Kidney capillary endothelial cell (primary cell): Measurements from ENCODE around the gene PALD1.

Experiments
- DNase-seq: peaks from one replicate; pipeline ENCODE4 v3.0.0-alpha.2; 2018; ENCODE audit warnings: low spot score

Gene PALD1

DNA sequence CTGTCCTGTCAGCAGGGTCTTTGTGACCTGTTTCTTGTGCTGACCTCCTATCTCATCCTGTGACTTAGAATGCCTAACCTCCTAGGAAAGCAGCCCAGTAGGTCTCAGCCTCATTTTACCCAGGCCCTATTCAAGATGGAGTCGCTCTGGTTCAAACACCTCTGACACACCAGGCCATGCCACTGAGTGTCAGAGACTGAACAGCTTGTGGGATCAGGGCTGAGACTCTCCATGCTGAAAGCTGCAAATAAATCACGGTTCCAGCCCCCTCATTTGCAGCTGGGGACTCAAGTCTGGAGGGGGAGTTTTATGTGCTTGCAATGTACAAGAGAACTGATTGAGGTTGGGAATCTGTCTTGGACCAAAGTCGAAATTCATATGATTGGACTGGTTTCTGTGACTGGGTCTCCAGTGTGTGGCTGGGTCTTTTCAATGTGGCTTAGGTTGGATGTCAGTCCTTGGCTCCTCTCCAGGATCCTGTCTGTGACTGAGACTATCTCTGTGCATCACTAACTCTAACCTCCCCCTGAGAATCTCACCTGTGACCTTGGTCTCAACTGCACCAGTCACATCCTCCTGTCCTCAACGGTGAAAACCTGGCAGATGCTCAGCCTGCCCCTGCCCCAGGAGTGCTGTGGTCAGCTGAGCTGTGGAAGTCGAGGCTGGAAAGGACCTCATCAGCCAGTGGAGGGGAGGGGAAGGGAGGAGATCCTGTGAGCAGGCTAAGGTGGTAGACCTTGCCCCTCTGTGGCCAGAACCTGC, 112.3 kb downstream of the PALD1 start:
- no peak for DNase-seq

DNA sequence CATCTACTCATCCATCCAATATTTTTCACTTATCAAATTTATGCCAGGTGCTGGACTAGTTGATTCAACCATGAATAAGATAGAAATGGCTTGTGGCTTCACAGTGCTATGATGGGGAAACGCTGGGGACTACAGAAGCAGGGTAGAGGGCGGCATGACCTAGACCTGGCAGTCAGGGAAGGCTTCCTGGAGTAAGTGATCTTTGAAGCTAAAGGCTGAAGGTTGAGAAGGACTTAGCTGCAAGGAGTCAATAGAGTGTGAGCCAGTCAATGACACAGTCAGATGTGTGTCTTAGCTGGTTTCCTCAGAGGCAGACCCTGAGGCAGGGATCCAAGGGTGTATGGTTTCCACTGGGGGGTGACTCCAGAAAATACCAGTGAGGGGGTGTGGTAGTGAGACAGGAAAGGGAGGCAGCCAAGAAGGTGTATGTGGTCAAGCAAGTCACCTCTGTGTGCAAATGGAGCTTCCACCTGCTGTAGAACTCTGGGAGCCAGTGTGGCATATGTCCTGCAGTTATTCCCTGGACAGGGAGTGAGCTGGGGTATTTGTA, 113.7 kb downstream of the PALD1 start:
- no peak for DNase-seq

DNA sequence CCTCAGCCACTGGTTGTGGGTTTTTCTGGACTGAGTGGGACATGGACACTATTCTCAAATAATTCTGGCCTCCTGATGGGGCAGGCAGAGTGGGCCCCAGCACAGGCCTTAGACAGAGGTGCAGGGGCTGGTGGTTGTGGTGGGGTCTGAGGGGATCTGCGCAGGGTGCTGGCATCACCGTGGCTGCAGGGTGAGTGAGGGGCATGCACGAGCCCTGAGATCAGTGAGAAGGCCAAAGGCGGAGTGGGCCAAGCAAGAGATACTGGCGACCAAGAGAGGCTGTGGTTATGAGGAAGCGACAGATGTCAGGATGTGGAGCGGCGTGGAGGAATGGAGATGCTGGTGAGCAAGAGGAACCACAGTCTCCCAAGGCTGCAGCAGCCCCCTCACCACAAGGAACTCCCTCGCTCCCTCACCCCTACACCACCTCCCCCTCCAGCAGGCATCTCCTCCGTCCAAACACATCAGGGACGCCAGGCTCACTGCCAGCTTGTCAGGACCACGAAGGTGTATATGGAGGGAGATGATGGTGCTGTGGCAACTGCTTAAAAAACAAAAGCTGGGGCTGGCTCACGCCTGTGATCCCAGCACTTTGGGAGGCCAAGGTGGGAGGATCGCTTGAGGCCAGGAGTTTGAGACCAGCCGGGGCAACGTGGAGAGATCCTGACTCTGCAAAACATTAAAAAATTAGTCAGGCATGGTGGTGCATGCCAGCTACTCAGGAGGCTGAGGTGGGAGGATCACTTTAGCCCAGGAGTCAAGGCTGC, 114.4 kb downstream of the PALD1 start:
- no peak for DNase-seq

DNA sequence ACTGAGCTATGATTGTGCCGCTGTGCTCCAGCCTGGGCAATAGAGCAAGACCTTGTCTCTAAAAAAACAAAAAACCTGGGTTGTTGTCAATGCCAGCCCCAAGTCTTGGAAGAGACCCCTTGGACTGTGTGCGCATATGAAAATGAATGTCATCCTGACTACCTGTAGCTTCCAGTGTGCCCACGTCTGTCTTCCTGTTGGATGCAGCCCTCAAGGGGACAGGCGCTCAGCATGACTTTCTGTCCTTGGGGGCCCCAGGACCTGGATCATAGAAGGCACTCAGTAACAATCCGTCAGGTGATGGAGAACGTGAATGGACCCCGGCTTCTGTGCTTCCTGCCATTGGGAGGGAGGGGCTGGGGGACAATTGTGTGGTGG, 114.9 kb downstream of the PALD1 start:
- no peak for DNase-seq

DNA sequence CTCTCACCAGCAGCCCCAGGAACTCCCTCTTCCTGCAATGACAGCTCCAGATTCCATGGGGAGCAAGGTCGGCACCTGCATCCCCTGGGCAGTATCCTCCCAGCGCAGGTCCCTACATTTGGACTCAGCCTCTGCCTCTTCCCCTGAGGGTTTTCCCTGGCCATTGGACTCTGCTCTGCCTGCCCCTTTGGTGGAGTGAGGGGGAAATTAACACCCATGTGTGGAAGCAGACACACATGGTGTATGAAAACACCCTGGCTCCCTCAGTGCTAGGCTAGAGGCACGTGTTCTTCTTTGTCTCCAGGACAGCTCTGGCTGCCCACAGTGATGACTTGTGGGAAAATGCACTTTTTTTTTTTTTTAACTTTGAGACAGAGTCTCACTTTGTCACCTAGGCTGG, 115.6 kb downstream of the PALD1 start:
- no peak for DNase-seq

DNA sequence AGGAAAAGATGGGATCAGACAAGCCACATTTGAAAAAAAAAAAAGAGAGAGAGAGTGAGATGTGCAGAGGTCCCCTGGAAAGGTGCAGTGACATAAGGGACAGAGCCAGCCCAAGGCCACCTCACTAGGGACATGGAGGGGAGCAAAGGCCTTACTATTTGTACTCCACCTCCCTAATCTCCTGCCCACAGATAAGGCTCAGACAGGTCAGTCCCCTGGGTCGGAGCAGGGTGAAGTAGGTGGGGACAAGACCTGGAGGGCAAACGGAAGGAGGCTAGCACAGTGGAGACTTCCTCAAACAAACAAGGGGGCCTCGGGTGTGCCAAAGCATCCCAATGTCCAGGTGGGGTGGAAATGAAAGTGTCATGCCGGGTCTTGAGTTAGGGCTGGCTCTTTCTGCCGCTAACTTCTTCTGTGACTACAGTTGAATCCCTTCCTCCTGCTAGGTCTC, 117.0 kb downstream of the PALD1 start:
- DNase-seq = no peak

DNA sequence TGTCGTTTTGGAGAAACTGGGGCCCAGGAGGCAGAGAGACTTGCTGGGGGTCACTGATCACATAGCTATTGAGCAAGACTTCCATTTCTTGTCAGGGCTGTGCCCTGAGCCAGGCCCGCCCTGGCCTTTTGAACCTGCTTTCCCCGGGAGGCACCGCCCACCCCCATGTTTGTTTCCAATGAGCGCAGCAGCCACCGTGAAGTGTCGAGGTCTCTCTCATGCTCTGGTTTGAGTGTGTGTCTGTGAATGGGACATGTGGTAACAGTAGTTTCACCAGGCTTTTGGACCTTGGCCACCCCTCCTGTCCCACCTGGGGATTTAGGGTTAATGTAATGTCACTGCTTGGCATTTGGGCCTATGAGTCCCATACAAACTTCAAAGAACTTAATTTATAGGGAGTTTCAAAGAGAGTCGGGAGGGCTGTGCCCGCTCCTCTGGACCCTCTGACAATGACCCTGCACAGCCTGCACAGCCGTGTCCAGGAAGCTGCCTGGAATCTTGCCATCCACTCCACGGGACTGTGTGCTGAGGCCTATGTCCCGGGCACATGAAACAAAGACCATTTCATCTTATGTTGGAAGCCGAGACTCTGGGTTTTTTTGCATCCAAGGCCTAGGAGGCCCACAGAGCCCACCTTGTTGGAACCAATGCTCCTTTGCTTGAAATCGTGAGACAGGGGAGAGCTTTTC, 117.7 kb downstream of the PALD1 start:
- DNase-seq = no peak

DNA sequence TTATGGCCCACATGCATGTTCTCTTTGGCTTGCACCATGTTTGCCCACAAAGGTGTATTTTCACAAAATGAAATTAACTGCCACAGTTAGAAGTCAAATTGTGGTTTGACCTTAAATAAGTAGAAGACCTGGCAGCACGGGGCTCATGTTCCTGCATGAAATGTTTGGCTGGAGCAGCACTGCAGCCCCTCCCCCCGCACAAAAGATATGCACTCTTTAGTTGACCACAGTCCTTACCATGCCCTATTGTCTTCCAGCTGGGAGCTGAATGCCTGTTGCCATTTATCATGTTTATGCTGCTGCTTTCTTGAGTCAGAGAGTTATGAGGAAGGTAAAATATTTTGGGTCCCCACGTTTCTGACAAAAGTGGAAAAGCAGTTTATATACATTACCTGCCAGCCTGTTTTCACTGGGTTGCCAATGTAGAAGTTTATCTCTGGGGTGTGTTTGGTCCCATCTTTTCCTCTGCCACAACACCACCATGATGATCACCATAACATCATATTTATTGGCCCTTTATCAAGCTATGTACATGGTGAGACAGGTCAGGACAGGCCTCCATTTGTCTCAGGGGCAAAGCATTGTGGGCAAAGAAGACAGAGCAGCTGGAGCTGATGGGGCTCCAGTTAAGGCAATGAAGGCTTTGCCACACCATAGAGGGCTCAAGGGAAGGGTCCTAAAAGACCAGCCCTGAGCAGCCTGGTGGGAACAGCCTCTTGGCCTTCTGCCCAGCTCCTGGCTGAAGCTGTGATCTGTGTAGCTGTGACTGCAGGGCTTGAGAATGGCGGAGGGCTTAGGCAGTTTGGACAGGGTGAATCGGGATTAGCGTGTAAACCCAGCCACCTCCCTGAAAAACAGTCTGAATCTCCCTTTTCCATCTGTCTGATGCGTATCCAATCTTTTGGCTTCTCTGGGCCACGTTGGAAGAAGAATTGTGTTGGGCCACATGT, 118.6 kb downstream of the PALD1 start:
- no peak for DNase-seq

DNA sequence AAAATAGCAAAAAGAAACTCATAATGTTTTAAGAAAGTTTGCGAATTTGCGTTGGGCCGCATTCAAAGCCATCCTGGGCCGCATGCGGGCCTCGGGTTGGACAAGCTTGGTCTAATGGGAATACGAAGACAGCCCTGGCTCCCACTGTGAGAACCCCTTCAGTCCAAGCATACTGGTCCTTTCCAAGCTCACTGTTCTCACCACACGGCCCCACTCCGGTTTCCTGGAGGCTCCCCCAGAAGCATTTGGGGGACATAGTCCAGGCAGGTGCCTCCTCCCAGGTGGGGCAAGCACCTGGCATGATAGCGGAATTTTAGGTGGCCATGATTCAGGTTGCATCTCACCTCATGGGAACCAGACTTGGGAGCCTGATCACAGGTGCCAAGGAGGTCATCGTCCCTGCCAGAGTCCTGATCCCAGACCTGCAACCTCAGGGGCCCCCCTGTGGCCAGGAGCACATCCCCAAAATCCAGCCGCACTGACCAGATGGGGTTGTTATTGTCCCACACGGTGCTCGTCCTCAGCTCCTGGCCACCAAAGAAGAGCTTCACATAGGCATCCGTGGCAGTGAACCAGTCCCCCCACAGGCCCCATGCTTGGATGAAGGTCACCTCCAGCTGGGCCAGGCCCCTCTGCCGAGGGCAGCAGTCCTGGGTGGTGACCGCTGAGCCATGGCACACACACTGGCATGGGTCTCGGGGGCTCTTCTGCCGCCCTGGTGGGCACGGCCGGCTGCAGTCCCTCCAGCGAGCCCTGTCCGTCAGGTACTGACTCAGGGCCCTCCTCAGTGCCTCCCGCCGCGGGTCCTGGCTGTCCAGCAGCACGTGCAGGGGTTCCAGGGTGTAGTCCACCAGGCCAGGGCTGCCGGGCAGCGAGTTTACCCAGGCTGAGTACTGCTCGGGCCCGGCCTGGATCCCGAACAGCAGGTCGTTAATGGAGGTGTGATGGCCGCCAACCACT, 119.6 kb downstream of the PALD1 start:
- no peak for DNase-seq

DNA sequence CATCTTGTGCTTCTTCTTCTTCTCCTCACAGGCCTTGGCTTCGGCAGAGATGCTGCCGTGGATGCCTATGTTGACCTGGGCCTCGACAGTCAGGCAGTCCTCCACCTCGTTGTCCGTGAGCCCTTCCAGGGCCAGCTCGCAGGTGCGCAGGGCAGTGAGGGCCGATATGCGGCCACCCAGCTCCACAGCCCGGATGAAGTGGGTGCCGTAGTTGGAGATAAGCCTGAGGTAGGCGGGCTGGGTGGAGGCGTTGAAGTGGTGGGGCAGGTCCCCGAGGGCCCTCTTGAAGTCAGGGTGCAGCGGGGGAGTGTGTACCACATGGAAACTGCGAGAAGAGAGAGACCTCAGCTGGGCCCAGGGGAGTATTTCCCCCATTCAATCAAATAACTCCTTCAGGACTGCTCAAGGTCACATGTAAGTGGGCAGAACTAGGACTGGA, 120.3 kb downstream of the PALD1 start:
- DNase-seq = no peak

DNA sequence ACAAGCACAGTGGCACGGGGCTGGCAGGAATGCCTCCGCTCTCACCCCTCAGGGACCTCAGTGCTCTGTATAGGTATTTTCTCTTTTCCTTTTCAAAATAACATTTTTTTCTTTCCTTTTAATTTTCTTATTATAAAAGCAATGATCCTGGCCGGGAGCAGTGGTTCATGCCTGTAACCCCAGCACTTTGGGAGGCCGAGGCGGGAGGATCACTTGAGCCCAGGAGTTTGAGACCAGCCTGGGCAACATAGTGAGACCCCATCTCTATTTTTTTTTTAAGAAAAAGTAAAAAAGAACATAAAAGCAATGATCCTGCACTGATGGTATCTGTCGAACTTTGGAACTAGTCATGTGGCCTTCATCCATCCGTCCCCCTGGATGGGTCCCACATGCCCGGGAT, 120.8 kb downstream of the PALD1 start:
- DNase-seq = no peak

DNA sequence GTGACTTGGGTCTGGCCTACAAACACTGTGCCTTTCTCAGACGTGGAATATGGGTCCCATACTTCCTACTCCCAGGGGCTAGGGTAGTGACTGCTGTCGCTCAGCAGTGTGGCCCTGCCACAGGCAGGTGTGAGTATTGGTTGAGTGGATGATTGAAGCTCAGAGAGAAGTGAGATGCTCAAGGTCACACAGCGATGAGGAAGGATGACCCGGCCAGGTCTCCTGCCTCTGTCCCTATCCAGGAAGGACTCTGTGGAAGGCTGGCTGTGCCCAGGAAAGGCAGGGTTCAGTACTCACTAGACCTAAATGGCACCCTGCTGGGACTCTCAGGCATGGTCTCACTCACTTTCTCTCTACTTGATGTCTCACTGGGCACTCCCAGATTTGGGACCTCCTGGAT, 121.2 kb downstream of the PALD1 start:
- DNase-seq = no peak

DNA sequence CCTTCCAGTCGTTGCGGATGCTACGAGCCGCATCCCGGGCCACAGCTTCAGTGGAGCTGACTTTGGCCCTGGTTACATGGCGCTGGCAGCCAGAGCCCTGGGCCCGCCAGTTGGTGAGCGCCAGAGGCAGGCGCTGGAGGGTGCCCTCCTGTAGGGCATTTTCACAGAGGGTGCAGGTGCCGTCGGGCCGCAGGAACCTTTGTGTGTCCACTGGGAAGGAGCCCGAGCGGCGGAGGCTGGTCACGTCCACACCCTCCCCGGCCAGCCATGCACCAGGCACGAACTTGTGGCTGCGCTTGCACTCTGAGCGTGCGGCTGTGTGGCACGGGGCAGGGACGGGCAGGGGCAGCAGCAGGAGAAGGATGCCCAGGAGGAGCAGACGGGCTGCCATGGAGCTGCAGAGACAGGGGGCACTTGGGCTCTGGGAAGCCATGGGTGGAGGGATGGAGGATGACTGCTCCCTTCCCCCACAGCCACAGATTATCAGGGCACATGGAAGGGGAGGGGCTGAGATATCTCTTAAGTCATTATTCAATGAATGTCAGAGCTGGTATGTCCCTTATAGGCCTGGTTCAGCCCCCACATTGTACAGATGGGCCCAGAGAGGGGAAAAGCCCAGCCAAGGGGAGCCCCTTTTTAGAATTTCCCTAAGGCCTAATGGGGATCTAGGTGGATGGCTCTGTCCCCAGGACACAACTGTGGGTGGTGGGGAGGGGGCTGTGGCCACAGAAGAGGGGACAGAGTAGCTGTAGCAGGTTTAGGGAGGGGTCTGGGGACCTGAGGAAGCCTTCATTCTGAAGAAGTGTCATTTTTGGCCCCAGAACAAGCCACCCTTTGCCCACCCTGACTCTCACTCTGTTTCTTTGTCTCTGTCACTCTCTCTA, 122.2 kb downstream of the PALD1 start:
- no peak for DNase-seq

DNA sequence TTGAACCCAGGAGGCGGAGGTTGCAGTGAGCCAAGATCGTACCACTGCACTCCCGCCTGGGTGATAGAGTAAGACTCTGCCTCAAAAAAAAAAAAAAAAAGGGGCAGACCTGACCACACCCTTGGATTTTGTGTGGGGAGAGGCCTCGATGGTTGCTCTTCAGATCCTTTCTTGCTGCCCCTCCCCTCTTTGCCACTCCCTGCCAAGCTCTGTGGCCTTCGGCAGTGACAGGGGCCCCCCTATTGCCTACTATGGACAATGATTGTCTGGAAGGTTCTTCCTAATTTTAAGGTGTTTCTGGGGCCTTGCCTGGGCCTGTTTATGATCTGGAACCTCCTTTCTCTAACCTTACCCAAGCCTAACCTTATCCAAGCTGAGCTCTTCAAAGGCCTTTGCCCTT, 123.2 kb downstream of the PALD1 start:
- no peak for DNase-seq

DNA sequence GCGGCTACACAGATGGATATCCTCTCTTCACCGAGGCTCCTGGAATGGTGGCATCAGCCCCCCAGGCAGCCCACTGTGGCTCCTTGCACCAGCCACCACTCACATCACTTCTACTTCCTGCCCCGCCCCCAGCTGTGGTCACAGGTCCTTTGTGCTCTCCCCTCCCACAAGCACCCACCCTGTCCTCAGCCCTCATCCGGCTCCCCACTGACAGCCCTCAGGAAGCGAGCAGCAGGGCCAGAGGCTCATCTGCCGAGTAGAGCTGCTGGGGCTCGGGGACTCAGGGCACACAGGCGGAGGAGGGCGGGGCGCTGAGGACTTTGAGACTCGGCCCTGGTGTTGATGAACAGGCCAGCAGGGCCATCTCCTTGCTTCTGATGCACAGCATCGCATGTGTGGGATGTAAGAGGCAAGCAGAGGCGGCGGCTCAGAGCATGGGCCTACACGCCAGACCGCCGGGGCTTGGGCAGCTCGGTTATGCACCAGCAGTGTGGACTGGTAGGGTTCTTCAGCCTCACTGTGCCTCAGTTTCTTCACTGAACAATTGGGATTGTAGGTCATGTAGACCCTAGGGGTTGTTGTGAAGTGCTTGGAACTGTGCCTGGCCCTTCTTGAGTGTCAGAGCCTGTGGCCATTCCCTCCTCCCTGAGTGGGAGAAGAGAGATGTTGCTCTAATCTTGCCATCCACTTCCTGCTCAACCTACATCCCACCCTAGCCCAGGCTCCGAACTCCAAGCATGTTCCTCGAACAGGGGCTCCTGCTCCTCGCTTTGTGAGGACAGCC, 124.3 kb downstream of the PALD1 start, which contains the start of gene PRF1:
PRF1 (minus strand) TSS at position 77 of the 784 bp plus-strand sequence. CDS start 1,839 bp downstream, outside the sequence.
- no peak for DNase-seq

DNA sequence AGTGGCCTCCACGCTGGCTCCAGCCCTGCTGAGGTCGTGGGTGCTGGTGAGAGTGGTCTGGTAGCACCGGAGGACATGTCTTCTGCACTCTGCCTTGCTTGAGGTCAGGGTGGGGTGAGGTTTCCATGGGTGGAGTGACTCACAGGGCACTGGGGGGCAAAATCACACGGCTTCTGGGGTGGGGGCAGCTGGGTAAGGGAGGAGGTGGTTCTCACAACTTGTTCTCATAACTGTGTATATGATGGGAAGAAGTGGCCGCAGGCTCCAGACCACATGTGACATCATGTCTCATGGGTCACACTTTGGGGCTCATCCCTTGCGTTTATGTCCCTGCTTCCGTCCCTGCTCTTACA, 124.9 kb downstream of the PALD1 start:
- no peak for DNase-seq

DNA sequence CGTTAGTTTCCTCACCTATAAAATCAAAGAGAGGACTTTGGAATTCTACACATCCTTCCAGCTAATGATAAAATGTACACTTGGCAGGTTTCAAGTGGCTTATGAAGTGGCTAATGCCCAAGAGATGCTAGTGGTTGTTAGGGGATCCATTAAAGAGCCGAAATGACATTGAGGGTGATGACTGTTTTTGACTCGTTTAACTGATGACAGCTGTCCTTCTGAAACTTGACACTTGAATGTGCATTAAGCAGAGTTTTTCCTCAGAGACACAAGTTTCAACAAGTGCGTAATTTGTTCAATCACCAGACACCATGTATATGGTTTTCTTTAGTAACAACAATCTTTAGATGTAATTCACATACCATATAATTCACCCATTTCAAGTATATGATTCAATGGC, 125.5 kb downstream of the PALD1 start:
- no peak for DNase-seq

DNA sequence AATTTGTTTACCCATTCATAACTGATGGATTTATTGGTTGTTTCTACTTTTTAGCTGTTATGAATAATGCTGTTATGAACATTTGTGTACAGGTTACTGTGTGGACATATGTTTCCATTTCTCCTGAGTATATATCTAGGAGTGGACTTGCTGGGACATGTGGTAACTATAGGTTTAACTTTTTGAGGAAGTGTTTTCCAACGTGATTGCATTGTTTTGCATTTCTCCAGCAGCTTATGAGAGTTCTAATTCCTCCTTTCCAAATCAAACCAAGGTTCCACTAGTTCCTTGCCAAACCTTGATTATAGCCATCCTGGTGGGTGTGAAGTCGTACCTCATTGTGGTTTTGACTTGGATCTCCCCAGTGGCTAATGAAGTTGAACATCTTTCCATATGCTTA, 126.6 kb downstream of the PALD1 start:
- DNase-seq = no peak
